A549 (cell line): ENCODE results near the gene LYZL1. TPM values are rescaled to one million over a fixed set of nuclear protein-coding genes. Genes with fewer than 3 reads are reported as not detected.

Source experiments
- ATAC-seq, 2 experiments: fragments of 200-7000 bp in 1 of 2; fragments of >200 bp in 1 of 2; cut with Nextera tagmentation in 1 of 2; cut with Tn5 transposase in 1 of 2; 3 replicates each; pipeline versions ENCODE4 v1.8.0 to v1.9.1; 2018 to 2020; ENCODE audit warnings: mild to moderate bottlenecking in 1 of 2, moderate library complexity in 1 of 2
- CTCF ChIA-PET: fragments of 300-600 bp; sonication (Branson Sonifier 250); formaldehyde crosslinking; extraction: SDS; loops from one replicate; lab custom pipeline; 2021; ENCODE audit warnings: antibody characterized with exemption, inconsistent platforms; lab: Yijun Ruan, JAX
- POLR2A ChIA-PET: fragments of 350-600 bp; formaldehyde crosslinking; extraction: SDS; loops from one replicate; lab custom pipeline; 2021; ENCODE audit warnings: antibody characterized with exemption, inconsistent platforms; lab: Yijun Ruan, JAX
- DNase-seq, 2 experiments: peaks; one replicate each; pipeline versions ENCODE4 v3.0.0 to v3.0.0-alpha.2; 2011 to 2016; ENCODE audit warnings: low read depth in 1 of 2, low spot score in 1 of 2
- FAIRE-seq: peaks from 2 replicates; lab custom pipeline; 2011; peaks lifted over from hg19 to GRCh38; lab: Jason Lieb, UNC
- H3K27ac ChIP-seq, 2 experiments: fragments of >200 bp; sonication (Bioruptor Twin); formaldehyde crosslinking; 3 replicates each; pipeline ENCODE4 v1.5.1; 2016 to 2017
- H3K4me1 ChIP-seq: fragments of >200 bp; sonication (Bioruptor Twin); formaldehyde crosslinking; 3 replicates; pipeline ENCODE4 v1.6.1; 2016
- H3K4me2 ChIP-seq: fragments of >200 bp; sonication (Bioruptor Twin); formaldehyde crosslinking; 3 replicates; pipeline ENCODE4 v1.6.1; 2016
- H3K4me3 ChIP-seq: fragments of >200 bp; sonication (Bioruptor Twin); formaldehyde crosslinking; 3 replicates; pipeline ENCODE4 v1.5.1; 2016
- H3K9me3 ChIP-seq: fragments of >200 bp; sonication (Bioruptor Twin); formaldehyde crosslinking; 3 replicates; pipeline ENCODE4 v1.6.1; 2016
- CEBPB ChIP-seq, 2 experiments: fragments of >200 bp in 1 of 2; sonication (Bioruptor Twin) in 1 of 2; formaldehyde crosslinking in 1 of 2; IDR thresholded peaks; 2 replicates each; pipeline ENCODE4 v1.6.1; 2012 to 2016
- EP300 ChIP-seq, 2 experiments: fragments of >200 bp; sonication (Bioruptor Twin); formaldehyde crosslinking; IDR thresholded peaks; 2 replicates in 1 of 2; 3 replicates in 1 of 2; pipeline ENCODE4 v1.6.1; 2016 to 2017
- FOSB ChIP-seq: fragments of 250-450 bp; sonication (Bioruptor Pico); IDR thresholded peaks from 2 replicates; pipeline ENCODE4 v1.5.0; 2020; ENCODE audit warnings: mild to moderate bottlenecking, moderate library complexity
- FOXS1 ChIP-seq: fragments of 250-450 bp; sonication (Bioruptor Pico); IDR thresholded peaks from 2 replicates; pipeline ENCODE4 v1.5.0; 2020; ENCODE audit warnings: mild to moderate bottlenecking, moderate library complexity
- GATA3 ChIP-seq: IDR thresholded peaks from 2 replicates; pipeline ENCODE4 v1.6.1; 2012; ENCODE audit warnings: borderline replicate concordance
- KDM1A ChIP-seq: fragments of 200-600 bp; sonication (generic); IDR thresholded peaks from 2 replicates; pipeline ENCODE4 v1.6.1; 2016; ENCODE audit warnings: low read depth, mild to moderate bottlenecking
- KDM5A ChIP-seq: fragments of 200-600 bp; sonication (generic); IDR thresholded peaks from 2 replicates; pipeline ENCODE4 v1.6.1; 2016; ENCODE audit warnings: antibody characterized with exemption, mild to moderate bottlenecking
- MAZ ChIP-seq: fragments of 150-350 bp; IDR thresholded peaks from 2 replicates; pipeline ENCODE4 v1.6.1; 2014; ENCODE audit warnings: antibody characterized with exemption, low read depth, low read length, borderline replicate concordance
- NPAS2 ChIP-seq: fragments of 250-450 bp; sonication (Bioruptor Pico); IDR thresholded peaks from 2 replicates; pipeline ENCODE4 v1.8.0; 2022; ENCODE audit warnings: mild to moderate bottlenecking, moderate library complexity, borderline replicate concordance
- SREBF2 ChIP-seq: fragments of 450-650 bp; IDR thresholded peaks from 2 replicates; pipeline ENCODE4 v1.6.1; 2014; ENCODE audit warnings: mild to moderate bottlenecking, moderate library complexity
- TFCP2L1 ChIP-seq: fragments of 250-450 bp; sonication (Bioruptor Pico); IDR thresholded peaks from 2 replicates; pipeline ENCODE4 v1.5.0; 2021; ENCODE audit warnings: mild to moderate bottlenecking
- WGBS: methylation state at CpG from one replicate; pipeline ENCODE4 v1.1.6; 2017; ENCODE audit errors: missing lambda C conversion rate; 5-methylcytosine and 5-hydroxymethylcytosine counted together
- polyA plus RNA-seq, 4 experiments: library from polyadenylated mRNA; depleted of rRNA in 3 of 4; stranded (reverse); fragments of >200 nt; fragmentation: RNase III in 1 of 4; extraction: RNeasy Plus Mini Kit Qiagen cat#74134 plus additional on column Dnase treatment in 1 of 4; gene quantifications; 2 replicates in 3 of 4; 3 replicates in 1 of 4; pipeline ENCODE4 v1.2.3, GENCODE V29; 2011 to 2017
- TF ChIP-seq, protein P1 (sequence below): IDR thresholded peaks from 2 replicates; pipeline ENCODE4 v1.6.1; 2012
- TF ChIP-seq, protein P2 (sequence below): IDR thresholded peaks from 2 replicates; pipeline ENCODE4 v1.6.1; 2012
- TF ChIP-seq, protein P3 (sequence below): fragments of 200-600 bp; sonication (generic); IDR thresholded peaks from 2 replicates; pipeline ENCODE4 v1.6.1; 2016; ENCODE audit warnings: antibody characterized with exemption, mild to moderate bottlenecking, moderate library complexity

Gene LYZL1
- polyA plus RNA-seq, 2 of the 4 experiments (the other 2 are of a cell fraction): not detected

DNA sequence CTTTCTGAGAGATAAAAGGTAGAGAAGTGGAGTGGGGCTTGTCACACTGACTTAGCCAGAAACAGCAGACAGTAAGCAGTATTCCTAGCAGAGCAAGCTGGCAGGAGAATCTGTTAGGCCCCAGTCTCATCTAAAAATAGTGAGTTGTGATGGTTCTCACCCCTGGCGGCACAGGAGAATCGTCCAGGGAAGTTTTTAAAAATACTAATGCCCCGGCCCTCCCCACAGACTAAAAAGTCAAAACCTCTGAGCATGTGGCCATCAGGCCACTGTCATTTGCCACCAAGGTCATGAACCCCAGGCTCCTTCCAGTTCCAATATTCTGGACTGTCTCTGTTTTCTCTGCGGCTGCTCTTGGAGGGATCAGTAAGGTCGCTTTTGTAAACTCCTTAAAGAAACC is 34.0 kb downstream of the LYZL1 start (continued):
- TF ChIP-seq, protein P1, sequence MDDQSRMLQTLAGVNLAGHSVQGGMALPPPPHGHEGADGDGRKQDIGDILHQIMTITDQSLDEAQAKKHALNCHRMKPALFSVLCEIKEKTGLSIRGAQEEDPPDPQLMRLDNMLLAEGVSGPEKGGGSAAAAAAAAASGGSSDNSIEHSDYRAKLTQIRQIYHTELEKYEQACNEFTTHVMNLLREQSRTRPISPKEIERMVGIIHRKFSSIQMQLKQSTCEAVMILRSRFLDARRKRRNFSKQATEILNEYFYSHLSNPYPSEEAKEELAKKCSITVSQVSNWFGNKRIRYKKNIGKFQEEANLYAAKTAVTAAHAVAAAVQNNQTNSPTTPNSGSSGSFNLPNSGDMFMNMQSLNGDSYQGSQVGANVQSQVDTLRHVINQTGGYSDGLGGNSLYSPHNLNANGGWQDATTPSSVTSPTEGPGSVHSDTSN: no peak
- TF ChIP-seq CEBPB (IDR thresholded peaks at IDR 0.05) (no peak), NPAS2 (CRISPR knock-in tag) (no peak), KDM1A (no peak)
- TF ChIP-seq, protein P2, sequence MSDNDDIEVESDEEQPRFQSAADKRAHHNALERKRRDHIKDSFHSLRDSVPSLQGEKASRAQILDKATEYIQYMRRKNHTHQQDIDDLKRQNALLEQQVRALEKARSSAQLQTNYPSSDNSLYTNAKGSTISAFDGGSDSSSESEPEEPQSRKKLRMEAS: no peak

DNA sequence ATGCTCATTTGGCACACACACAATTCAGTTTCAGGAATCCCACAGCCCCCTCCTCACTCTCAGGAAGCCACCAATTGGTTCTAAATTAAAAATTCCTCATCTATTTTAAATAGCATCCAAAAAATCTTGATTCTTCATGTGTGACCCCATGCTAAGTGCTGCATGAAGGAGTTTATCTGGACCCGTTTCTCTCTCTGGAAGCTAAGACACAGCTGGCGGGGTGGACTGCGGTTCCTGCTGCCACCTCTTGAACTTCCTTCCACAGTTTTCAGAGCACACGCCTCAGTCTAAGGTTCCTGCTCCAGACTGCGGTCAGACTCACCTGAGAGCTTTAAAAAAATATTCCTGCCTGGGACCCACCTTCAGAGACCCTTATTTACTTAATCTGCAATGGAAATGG is 34.5 kb downstream of the LYZL1 start:
- Histone ChIP-seq H3K4me2 (no peak overlapping the region), H3K9me3 (no peaks in the 10 kb centered on the region), H3K27ac (no peak overlapping the region), H3K4me3 (no peak overlapping the region), H3K4me1 (peaks cover 47% of the 10 kb centered on the region)
- CTCF ChIA-PET: interaction anchor here (0.7 kb wide), 1 partner anchor 646 kb away, joined by 3 read pairs; the partner anchor contains the start of gene BAMBI
- WGBS: 94% methylated on average over 5 of the region's 5 CpGs
- POLR2A ChIA-PET: no interaction called here
- TF ChIP-seq, protein P1: no peak
- FAIRE-seq (no peak), DNase-seq (no peak), ATAC-seq (no peak)

DNA sequence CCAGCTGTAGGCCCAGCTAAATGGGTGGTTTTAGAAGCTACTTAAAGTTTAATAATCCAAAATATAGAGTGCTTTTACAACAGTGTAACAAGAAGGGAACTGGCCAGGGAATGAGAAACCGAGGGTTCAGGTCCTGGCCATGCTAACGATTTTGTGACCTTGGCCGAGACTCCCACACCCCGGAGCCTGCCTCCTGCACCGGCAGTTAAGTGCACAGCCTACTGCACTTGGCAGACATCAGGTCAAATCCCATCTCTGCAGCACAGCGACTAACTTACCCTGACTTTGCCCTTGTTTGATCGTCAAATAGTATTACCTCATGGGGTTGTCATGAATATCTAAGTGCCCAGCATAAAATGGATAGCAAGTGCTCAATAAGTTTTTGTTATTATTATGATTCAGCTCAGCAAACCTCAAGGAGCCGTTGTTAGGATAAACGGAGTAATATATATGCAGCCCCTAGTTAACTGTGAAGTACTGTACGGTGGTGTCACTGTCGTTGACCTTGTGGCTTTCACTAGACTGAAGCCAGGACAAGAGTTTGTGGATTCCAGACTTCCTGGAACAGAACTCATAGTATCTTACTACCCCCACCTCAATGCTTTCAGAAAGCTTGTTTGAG is 35.5 kb downstream of the LYZL1 start:
- ChIA-PET CTCF (interaction anchor here (0.7 to 1.3 kb wide), 3 partner anchors 27 to 647 kb away, joined by 3 to 6 read pairs (median 4); partner anchors contain the start of gene BAMBI), POLR2A (no interaction called here)

DNA sequence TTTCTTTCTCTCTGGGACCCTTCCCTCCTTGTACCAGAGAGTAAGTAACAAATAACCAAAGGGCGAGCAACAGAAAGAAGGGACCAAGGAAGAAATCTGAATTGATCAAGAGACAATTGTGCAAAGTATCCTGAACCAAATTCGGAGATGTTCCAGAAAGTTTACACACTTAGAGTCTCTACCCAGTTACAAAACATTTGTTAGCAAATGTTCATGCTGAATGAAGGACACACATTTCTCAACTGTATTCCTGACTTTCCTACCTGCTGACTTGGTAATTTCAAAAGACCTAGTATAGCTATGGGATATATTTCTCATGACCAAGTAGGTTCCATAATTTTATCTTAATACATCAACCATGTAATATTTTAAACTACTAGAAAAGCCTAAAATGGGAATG is 37.4 kb downstream of the LYZL1 start:
- WGBS: 85% methylated on average over 2 of the region's 2 CpGs
- peaks cover 18% of the 10 kb centered on the region; the same call in 2 of the 3 replicates for H3K4me1 ChIP-seq
- H3K9me3 ChIP-seq: no peaks in the 10 kb centered on the region
- POLR2A ChIA-PET: no interaction called here
- H3K27ac ChIP-seq: no peak overlapping the region
- no peak overlapping the region for H3K4me3 ChIP-seq
- FAIRE-seq: peak; percentile 7
- TF ChIP-seq, protein P3, sequence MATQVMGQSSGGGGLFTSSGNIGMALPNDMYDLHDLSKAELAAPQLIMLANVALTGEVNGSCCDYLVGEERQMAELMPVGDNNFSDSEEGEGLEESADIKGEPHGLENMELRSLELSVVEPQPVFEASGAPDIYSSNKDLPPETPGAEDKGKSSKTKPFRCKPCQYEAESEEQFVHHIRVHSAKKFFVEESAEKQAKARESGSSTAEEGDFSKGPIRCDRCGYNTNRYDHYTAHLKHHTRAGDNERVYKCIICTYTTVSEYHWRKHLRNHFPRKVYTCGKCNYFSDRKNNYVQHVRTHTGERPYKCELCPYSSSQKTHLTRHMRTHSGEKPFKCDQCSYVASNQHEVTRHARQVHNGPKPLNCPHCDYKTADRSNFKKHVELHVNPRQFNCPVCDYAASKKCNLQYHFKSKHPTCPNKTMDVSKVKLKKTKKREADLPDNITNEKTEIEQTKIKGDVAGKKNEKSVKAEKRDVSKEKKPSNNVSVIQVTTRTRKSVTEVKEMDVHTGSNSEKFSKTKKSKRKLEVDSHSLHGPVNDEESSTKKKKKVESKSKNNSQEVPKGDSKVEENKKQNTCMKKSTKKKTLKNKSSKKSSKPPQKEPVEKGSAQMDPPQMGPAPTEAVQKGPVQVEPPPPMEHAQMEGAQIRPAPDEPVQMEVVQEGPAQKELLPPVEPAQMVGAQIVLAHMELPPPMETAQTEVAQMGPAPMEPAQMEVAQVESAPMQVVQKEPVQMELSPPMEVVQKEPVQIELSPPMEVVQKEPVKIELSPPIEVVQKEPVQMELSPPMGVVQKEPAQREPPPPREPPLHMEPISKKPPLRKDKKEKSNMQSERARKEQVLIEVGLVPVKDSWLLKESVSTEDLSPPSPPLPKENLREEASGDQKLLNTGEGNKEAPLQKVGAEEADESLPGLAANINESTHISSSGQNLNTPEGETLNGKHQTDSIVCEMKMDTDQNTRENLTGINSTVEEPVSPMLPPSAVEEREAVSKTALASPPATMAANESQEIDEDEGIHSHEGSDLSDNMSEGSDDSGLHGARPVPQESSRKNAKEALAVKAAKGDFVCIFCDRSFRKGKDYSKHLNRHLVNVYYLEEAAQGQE: no peak
- TF ChIP-seq GATA3: no peak
- no peak for TF ChIP-seq TFCP2L1
- TF ChIP-seq FOSB (CRISPR knock-in tag): no peak
- peak overlapping the region; percentile 43; the same call in 2 of the 3 replicates for H3K4me2 ChIP-seq
- no peak for ATAC-seq
- CTCF ChIA-PET: interaction anchor here (1.3 kb wide), 1 partner anchor 10 kb away, joined by 4 read pairs; no protein-coding TSS in a partner anchor
- DNase-seq: no peak

More for the DNA sequence above, 35.5 kb downstream of the LYZL1 start:
- Histone ChIP-seq H3K4me3 (no peak overlapping the region), H3K4me2 (no peak overlapping the region), H3K9me3 (no peaks in the 10 kb centered on the region), H3K27ac (no peak overlapping the region), H3K4me1 (peaks cover 37% of the 10 kb centered on the region)
- FAIRE-seq (no peak), ATAC-seq (no peak), DNase-seq (no peak)
- TF ChIP-seq SREBF2: no peak
- no peak for TF ChIP-seq NPAS2 (CRISPR knock-in tag)
- TF ChIP-seq MAZ: no peak
- TF ChIP-seq FOXS1: no peak
- no peak for TF ChIP-seq KDM5A
- TF ChIP-seq EP300 (IDR thresholded peaks at IDR 0.05): no peak
- no peak for TF ChIP-seq TFCP2L1
- 80% methylated on average over 11 of the region's 11 CpGs for WGBS
